ENCODE data around the gene IRF7.
"Not testable (repeated sequence)": the region's sequence is repeated elsewhere in the genome, so short reads cannot be mapped to it uniquely, and the experiment has no call there.

IRF7 gene

DNA sequence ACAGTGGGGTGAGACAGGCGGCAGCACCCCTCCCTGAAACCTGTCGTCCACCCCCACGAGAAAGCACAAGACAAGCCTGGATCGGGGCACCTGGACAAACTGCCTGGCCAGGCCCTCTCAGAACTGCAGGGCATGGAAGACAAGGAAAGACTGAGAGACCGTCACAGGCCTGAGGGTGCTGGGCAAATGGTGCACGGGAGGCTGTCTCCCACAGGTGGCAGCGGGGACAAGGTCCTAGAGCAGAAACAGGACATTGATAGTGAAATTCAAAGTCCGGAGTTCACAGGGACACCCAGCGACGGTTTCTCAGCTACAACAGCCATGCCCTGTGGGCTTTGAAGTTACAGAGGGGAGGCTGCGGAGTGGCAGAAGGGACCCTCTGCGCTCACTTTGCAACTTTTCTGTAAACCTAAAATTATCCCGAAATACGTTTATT, 42.0 kb upstream of the IRF7 start:
- TF ChIP-seq, protein P1, sequence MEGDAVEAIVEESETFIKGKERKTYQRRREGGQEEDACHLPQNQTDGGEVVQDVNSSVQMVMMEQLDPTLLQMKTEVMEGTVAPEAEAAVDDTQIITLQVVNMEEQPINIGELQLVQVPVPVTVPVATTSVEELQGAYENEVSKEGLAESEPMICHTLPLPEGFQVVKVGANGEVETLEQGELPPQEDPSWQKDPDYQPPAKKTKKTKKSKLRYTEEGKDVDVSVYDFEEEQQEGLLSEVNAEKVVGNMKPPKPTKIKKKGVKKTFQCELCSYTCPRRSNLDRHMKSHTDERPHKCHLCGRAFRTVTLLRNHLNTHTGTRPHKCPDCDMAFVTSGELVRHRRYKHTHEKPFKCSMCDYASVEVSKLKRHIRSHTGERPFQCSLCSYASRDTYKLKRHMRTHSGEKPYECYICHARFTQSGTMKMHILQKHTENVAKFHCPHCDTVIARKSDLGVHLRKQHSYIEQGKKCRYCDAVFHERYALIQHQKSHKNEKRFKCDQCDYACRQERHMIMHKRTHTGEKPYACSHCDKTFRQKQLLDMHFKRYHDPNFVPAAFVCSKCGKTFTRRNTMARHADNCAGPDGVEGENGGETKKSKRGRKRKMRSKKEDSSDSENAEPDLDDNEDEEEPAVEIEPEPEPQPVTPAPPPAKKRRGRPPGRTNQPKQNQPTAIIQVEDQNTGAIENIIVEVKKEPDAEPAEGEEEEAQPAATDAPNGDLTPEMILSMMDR (IDR thresholded peaks at IDR 0.05; ENCODE audit: low read depth, low read length), result no peak

DNA sequence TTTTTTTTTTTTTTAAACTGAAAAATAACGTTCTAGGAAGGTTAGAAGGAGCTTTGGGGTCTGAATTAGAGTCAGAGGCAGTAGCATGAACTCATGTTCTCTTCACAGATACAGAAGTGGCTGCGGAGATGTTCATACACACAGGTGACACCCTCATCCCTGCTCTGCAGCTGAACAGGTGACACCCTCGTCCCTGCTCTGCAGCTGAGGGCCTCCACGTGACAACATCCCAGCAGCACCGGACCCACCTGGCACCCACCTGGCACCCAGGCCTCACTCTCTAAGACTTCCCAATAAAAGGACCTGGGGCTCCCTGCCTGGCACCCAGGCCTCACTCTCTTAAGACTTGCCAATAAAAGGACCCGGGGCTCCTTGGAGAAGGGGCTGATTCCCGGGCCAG, 41.1 kb upstream of the IRF7 start:
- H3K4me3 ChIP-seq (ENCODE audit: low read depth, low read length), result no peak overlapping the region
- TF ChIP-seq, protein P1 (IDR thresholded peaks at IDR 0.05; ENCODE audit: low read depth, low read length), result no peak

More for the DNA sequence above, 42.0 kb upstream of the IRF7 start:
- H3K4me3 ChIP-seq (ENCODE audit: low read depth, low read length), result no peak overlapping the region

DNA sequence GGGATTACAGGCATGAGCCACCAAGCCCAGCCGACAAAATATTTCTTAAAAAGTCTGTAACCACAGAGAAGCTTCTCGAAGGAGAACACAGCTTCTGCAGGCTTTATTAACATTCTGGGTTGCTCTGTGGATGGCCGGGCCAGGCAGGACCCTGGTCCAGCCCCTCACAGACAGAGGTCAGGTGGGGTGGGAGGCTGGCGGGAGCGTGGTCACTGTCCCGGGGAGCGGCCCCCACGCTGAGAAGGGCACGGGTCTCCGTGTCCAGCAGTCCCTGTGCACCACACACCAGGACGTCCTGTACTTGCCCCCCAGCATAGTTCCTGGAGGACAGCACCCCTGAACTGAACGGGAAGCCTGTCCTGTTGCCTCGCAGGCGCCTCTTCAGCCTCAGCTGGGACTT, 40.7 kb upstream of the IRF7 start:
- no peak overlapping the region for H3K4me3 ChIP-seq (ENCODE audit: low read depth, low read length)

DNA sequence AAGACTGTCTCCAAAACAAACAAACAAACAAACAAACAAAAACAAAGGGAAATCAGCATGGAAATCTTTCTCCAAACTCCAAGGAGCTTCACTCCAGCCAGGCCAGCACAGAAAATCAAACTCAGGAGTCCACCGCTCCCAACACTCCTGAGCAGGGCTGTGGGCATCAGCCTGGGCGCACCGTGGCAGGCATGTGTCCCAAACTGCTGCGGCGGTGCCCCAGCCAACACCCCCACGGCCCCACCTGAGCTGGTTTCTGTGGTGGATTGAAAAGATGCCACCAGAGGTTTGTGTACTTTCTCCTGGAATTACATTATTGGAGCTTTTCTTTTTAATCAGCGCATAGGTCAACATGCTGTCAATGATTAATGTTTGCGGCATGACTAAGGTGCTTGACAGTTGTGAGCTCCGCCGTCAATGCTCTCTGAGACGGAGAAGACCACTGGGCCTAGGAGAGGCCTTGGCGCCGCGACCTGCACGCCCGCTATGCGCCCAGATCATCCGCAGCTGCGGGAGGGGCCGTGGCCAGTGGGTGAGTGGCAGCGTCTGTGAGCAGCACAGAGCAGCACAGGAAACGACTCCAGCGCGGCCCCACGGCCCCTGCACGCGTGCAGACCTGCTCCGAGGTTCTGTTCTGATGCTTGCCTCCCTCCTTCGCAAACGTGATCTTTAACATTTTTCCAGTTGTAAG, 39.4 kb upstream of the IRF7 start:
- H3K4me3 ChIP-seq (ENCODE audit: low read depth, low read length), result no peak overlapping the region
- TF ChIP-seq, protein P1 (IDR thresholded peaks at IDR 0.05; ENCODE audit: low read depth, low read length), result no peak

More for the DNA sequence above, 40.7 kb upstream of the IRF7 start:
- TF ChIP-seq, protein P1 (IDR thresholded peaks at IDR 0.05; ENCODE audit: low read depth, low read length), result no peak

DNA sequence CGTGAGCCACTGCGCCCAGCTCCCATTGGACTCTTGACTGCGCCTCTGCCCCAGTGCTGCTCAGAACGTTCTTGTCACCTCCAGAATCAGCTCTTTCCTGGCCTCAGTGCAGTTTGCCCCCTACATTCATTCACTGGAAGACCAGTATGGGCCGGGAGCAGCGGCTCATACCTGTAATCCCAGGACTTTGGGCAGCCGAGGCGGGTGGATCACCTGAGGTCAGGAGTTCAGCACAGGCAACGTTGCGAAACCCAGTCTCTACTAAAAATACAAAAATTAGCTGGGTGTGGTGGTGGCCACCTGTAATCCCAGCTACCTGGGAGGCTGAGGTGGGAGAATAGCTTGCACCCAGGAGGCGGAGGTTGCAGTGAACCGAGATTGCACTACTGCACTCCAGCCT, 38.7 kb upstream of the IRF7 start:
- H3K4me3 ChIP-seq (ENCODE audit: low read depth, low read length), result not testable (repeated sequence)

DNA sequence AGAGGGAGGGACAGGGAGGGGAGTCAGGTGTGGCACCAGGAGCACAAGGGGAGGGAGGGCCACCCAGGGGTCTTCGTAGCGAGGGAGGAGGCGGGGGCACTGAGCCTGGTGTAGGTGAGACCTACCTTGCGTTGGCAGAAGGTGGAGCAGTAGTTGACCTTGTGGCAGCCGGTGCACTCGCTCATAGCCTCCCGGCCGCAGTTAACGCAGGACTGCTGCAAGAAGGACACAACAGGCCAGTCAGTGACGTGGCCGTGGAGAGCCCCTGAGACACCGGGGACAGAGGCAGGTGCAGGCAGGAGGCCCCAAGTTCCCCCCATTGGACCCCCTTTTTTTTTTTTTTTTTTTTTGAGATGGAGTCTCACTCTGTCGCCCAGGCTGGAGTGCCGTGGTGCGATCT, 38.1 kb upstream of the IRF7 start:
- TF ChIP-seq, protein P1 (IDR thresholded peaks at IDR 0.05; ENCODE audit: low read depth, low read length), result no peak
- no peak overlapping the region for H3K4me3 ChIP-seq (ENCODE audit: low read depth, low read length)

DNA sequence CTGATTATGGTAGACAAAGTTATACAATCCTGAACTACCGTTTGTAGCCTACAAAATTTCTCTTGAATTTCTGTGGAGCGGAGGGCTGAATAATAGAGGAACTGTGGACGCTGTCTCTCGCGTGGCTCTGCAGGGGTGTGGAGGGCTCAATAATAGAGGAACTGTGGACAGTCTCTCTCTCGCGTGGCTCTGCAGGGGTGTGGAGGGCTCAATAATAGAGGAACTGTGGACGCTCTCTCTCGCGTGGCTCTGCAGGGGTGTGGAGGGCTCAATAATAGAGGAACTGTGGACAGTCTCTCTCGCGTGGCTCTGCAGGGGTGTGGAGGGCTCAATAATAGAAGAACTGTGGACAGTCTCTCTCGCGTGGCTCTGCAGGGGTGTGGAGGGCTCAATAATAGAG, 37.4 kb upstream of the IRF7 start:
- not testable (repeated sequence) for H3K4me3 ChIP-seq (ENCODE audit: low read depth, low read length)

DNA sequence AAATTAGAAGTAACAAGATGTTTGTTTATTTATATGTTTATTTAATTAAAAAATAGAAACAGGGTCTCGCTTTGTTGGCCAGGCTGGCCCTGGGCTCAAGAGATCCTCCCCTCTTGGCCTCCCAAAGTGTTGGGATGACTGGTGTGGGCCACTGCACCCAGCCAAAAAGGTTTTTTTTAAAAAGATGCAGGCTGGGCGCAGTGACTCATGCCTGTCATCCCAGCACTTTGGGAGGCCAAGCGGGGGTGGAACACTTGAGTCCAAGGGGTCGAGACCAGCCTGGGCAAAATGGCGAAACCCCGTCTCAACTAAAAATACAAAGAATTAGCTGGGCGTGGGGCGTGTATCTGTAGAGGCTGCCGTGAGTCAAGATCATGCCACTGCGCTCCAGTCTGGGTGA, 34.7 kb upstream of the IRF7 start:
- no peak overlapping the region for H3K4me3 ChIP-seq (ENCODE audit: low read depth, low read length)
- TF ChIP-seq, protein P1 (IDR thresholded peaks at IDR 0.05; ENCODE audit: low read depth, low read length), result no peak

DNA sequence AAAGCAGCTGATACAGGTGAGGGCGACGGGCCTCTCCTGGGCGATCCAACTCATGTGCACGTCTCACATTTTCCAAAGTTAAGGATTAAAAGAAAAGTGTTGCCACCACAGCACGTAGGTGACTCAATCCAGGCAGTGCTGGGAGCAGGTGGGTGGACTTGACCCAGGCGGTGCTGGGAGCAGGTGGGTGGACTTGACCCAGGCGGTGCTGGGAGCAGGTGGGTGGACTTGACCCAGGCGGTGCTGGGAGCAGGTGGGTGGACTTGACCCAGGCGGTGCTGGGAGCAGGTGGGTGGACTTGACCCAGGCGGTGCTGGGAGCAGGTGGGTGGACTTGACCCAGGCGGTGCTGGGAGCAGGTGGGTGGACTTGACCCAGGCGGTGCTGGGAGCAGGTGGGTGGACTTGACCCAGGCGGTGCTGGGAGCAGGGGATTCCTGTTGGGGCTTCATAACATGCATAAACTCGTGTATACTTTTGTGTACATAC, 32.0 kb upstream of the IRF7 start:
- H3K4me3 ChIP-seq (ENCODE audit: low read depth, low read length), result not testable (repeated sequence)
